OCI-LY3 (cell line): ENCODE measurements around the gene FANCC.

Experiments used
- EZH2phosphoT487 ChIP-seq: fragments of 200-600 bp; shearing (Covaris generic); IDR thresholded peaks from 2 replicates; pipeline ENCODE4 v1.6.1; 2018; ENCODE audit warnings: antibody characterized with exemption, mixed run types, low read depth
- TF ChIP-seq, protein P1 (sequence below): fragments of 200-600, 300-600 bp; sonication (generic); IDR thresholded peaks from 2 replicates; pipeline ENCODE4 v1.5.1; 2014; ENCODE audit warnings: antibody characterized with exemption, low read length, low read depth

DNA sequence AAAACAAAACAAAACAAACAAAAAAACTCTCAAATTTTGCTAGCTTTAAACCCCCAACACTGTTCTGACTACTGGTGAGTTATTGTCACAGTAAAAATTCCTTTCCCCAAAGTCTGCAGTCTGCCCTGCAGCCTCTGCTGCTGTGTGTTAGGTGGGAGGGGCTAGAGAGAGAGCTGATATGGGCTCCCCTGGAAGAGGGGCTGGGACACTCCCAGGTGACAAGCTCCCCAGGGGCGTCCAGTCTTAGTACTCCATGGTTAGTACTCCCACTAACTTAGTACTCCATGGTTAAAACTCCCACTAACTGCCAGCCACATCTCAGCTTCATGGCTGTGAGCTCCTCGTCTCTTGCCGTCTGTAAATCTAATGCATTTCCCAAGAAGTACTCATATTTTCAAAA, 191.9 kb downstream of the FANCC start:
- TF ChIP-seq, protein P1, sequence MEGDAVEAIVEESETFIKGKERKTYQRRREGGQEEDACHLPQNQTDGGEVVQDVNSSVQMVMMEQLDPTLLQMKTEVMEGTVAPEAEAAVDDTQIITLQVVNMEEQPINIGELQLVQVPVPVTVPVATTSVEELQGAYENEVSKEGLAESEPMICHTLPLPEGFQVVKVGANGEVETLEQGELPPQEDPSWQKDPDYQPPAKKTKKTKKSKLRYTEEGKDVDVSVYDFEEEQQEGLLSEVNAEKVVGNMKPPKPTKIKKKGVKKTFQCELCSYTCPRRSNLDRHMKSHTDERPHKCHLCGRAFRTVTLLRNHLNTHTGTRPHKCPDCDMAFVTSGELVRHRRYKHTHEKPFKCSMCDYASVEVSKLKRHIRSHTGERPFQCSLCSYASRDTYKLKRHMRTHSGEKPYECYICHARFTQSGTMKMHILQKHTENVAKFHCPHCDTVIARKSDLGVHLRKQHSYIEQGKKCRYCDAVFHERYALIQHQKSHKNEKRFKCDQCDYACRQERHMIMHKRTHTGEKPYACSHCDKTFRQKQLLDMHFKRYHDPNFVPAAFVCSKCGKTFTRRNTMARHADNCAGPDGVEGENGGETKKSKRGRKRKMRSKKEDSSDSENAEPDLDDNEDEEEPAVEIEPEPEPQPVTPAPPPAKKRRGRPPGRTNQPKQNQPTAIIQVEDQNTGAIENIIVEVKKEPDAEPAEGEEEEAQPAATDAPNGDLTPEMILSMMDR: no peak
- TF ChIP-seq EZH2phosphoT487: no peak
